Astrocyte (in vitro differentiated cells and primary cell): ENCODE results near the gene UBE2L3.
"Not testable (repeated sequence)": the region's sequence is repeated elsewhere in the genome, so short reads cannot be mapped to it uniquely, and the experiment has no call there.

Experiments used
- CTCF ChIP-seq: IDR thresholded peaks from 2 replicates; pipeline ENCODE4 v1.5.1; 2011; ENCODE audit warnings: low read depth, mild to moderate bottlenecking, inconsistent platforms, low read length, moderate library complexity; ENCODE audit not compliant: insufficient read depth
- EZH2 ChIP-seq: IDR thresholded peaks from 2 replicates; pipeline ENCODE4 v1.6.1; 2012; ENCODE audit warnings: mild to moderate bottlenecking, low read length, inconsistent platforms; ENCODE audit not compliant: insufficient read depth

DNA sequence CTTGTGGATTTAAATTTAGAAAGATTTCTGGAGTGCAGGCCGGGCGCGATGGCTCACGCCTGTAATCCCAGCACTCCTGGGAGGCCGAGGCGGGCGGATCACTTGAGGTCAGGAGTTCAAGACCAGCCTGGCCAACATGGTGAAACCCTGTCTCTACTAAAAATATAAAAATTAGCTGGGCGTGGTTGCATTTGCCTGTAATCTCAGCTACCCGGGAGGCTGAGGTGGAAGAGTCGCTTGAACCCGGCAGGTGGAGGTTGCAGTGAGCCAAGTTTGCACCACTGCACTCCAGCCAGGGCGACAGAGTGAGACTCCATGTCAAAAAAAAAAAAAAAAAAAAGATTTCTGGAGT is 1.5 kb downstream of the UBE2L3 start:
- not testable (repeated sequence) for TF ChIP-seq CTCF, EZH2
